Limb (tissue), 2 donors: Measurements from ENCODE around the gene RGL4.

ENCODE experiments used
- DNase-seq, 2 donors: peaks; one replicate each; pipeline ENCODE4 v3.0.0-alpha.2; 2016; ENCODE audit errors: extremely low spot score in 2 of 2

The RGL4 gene

DNA sequence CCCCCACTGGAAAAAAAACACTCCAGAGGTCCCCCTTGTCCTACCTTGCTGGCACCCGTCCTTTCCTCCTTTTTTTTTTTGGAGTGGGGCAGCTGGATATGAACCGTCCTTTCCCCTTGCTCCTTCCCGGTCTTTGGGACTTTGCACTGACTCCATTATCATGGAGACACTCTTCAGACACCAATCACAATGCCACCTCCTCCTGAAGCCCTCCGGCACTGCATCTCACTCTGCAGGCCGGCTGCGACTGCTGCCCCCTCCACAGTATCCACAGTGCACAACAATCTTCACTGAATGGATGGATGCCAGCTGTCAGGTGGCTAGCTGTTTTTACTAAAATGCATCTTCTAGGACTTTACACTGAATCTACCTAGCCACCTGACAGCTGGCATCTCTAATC lies 12.7 kb upstream of the RGL4 start:
- DNase-seq, result no peak

DNA sequence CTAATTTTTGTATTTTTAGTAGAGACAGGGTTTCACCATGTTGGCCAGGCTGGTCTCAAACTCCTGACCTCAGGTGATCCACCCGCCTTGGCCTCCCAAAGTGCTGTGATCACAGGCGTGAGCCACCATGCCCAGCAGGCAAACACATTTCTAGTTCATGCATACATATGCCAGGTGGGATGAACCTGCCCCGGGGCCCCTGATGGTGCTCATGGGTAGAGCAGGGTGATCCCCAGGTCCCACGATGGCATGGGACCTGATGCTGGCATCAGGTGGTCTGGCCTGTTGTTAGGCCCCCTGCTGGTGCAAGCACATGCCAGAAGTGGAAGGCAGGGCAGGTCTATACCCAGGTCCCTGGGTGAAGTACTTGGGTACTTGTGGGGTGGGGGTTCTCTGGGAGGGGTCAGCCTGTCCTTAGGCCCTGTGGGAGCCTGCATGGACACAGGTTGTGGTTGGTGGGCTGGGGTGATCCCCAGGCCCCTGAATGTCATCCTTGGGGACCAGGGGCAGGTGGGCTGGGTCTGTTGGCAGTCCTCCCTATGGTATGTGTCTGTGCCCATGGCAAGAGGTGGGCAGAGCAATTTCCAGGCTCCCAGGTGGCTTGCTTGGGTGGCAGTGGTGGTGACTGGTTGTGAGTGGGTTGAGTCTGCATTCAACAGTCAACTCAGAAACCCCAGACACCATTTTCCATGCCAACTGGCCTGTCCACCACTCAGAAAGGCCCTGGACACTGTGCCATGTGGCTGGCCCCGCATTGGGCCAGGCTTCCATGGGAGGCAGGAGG lies 9.6 kb upstream of the RGL4 start:
- DNase-seq, result no peak

DNA sequence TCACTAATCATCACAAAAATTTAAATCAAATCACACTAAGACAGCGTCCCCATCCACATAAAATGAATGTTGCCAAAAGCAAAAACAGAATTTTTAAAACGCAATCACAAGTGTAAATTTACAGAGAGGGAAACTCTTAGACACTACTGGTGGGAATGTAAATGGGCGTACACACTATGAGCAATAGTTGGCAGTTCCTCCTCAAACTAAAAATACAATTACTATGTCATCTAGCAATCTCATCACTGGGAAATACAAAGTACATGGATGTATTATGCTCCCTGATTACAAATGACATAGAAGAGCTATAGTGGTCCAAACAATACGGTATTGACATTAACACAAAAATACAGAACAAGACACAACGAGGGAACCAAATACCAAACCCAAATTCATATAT lies 8.7 kb upstream of the RGL4 start:
- no peak for DNase-seq

DNA sequence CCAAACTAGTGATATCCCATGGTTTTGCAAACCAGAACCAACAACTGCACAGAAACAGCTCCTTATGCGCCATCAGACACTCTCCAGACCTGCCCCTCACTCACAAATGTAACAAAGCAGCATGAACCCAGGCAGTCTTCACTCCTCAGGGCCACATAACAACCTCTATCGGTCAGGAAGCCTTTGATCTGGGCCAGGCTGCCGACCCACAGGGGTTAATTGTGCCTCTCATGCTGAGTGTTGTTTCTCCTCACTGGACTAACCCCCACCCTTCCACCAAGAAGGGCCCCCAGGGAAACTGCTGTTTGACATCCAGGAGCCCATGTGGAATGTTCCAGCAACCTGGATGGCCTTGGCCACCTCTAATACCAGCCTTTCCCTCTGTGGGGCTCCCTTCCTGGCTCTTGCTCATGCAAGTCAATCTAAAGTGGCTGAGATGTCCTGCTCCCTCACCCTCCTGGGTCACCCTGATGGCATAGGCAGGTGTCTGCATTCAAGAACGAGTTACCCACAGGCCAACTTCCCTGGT lies 7.9 kb upstream of the RGL4 start:
- no peak for DNase-seq

DNA sequence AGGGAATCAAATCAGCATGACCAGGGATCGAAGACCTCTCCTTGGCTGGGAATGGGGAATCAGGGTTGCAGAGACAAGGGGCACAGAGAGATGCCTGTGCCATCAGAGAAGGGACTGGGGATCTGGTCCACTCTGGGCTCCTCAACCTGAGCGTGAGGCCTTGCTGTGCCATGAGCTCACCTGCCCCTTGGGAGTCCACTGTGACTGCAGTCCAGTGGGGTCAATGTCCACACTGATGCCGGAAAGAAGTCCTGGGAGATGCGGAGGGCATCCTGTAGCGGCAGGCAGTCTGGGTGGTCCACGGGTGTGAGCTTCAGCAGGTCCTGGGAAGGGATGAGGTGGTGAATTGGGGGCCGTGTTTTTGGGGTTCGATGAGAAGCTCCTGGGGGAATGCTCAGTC lies 7.3 kb upstream of the RGL4 start:
- DNase-seq, result no peak

DNA sequence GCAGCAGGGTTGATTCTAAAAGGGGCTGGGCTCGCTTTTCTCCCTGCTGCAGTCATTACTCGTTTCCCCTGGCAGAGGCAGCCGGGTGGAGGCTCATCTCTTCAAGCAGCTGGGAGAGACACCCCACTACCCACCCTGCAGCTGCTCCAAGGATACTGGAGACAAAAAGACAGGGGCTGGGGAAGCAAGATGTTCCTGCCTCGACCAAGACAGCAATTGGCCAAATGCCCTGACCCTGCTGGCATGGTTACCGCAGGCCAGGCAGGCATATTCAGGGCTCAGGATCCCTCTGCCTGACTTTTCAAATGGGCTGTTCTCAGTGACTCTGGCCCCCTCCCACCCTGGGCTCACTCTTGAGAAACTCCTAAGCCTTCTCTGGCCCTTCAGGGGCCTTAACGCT lies 6.8 kb upstream of the RGL4 start:
- DNase-seq, result no peak

DNA sequence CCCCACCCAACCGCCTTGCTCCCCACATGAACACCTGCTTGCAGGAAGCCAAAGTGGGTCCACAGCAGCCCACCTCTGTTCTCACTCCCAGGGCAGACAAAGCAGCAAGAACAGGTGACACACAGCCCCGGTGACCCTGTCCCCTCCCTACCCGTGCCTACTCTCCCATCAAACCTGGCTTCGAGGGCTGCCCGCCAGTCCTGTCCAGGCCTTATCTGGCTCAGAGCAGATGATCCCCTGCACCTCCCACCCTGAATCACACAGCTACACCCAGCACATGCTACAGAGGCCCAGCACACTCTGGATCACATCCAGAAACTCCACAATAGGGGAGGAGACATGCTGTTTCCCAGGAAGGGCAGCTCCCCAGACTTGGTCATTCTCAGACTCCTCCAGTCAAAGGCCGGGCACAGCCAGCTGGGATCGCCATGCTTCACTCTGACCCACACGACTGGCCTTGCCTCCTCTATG lies 6.2 kb upstream of the RGL4 start:
- no peak for DNase-seq

DNA sequence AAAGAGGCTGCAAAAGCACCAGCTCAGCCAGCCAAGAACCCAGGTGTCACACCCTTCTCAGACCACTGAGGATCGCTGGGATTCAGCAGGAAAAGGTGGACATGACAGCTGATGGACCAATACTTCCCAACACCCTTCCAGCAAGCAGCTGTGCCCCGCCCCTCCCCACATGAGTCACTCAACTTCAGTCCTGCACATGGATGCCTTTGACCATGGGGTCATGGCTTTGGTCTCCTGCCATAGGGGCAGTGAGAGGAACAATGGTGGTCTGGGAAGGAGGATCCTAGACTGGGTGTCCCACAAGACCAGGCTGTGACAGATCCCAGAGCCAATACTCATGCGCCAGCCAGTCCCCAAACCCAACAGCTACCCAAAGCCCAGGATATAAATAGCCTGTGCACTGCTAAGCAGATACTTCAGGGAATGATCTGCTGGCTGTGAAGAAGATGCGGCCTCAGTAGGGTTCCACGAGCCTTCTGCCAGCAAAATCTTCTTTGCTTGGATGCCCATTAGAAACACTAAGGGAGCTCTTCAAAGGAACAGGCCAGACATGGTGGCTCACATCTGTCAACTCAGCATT lies 5.5 kb upstream of the RGL4 start:
- DNase-seq, result no peak

DNA sequence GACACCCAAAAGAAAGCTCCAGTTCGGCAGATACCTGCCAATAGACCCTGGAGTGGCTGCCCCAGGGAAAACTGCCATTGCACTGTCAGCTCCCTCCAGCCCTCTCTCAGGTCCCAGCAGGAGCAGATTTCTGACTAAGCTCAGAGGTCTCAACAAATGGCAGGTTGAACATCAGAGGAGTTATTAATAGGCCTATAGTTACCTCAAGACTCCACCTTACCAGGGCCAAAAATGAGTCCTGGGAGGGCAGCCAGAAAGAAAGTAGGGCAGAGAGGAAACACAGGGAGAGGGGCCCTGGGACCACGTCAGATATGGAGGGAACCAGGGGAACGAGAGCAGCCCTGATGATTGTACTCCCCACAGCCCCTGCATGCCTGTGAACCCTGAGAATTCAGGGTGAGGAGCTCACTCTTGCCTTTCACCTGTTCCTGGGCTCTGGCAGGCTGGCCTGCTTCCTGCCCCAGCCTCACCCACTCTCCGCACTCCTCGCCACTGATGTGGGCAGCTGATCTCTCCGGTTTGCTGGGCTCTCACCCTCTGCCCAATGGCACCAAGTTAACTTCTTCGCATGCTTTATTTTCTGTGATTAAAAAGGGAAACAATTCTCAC lies 4.3 kb upstream of the RGL4 start:
- no peak for DNase-seq

DNA sequence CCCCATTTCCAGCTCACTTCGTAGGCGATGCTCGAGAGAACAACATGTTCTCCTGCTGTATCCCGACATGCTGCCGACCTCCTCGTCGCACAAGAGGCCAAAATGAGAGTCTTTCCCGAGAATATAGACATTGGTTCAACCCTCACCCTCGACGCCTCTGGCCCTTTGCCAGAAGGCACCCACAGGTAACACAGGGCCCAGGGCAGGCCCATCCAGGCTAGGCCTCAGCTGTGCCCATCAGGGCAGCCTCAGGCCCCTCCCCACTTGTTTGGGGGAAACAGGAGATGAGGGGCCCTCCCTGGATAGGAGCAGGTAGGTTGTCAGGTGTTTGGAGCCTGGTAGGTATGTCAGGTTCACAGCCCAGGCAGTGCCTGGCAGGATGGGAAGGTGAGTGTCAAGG lies 2.7 kb upstream of the RGL4 start:
- DNase-seq, result no peak

DNA sequence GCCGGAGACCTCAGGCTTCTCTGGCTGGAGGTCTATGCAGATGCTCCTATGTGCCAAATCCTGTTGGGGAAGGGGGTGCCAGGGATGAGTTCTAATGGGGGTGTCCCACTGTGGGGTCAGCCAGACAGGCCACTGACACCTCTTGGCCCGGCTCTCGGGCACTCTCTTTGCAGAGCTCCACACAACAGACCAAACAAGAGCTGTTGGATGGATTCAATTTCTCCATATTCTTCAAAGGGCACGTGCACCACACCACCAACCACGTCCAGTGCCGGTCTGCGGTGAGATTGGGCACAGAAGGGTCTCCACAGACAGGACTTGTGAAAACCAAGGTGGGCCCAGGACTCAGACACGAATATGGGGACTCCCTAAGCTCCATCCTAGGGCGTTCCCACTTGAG lies 2.2 kb upstream of the RGL4 start:
- no peak for DNase-seq

DNA sequence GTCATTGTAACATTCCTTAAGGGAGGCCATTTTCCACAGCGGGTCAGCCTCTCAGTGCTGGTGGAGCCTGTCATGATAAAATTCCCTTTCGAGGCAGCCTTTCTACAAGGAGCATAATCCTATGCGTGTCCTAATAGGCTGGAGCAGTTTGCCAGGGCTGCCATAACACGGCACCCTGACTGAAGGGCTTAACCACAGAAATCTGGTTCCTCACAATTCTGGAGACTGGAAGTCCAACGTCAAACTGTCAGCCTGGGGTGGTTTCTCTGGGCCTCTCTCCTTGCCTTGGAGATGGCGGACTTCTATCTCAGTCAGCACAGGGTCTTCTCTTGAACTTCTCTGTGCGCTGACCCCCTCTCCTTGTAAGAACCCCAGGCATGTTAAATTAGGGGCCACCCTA lies 1.4 kb upstream of the RGL4 start:
- DNase-seq, result no peak

DNA sequence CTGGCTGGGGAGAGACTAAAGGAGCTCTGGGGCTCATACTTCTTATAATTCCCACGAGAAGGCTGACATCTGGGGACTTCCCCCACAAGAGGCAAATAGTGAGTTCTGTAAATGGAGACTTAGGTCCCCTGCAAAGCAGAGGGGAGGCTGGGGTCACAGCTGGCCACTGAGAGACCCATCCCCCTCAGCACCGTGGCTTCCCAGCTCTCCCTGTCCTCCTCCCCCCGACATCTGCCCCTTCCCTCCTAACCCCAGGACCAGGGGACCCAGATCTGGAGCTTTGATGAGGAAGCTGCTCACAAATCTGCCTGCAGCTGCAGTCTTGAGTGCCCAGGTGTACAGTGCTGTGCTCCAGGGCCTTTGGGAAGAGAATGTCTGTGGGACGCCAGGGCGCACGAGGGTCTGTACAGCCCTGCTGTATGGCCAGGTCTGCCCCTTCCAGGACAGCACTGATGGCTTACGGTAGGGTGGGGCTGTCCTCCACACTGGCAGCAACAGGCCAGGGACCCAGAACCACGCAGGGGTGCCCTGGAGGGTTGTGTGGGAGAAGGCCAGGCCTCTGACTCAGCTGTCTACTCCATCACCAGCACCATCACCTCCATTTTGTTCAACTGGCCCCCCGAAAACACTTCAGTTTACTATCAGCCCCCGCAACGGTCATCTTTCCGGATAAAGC lies 1.1 kb downstream of the RGL4 start:
- DNase-seq, result no peak

DNA sequence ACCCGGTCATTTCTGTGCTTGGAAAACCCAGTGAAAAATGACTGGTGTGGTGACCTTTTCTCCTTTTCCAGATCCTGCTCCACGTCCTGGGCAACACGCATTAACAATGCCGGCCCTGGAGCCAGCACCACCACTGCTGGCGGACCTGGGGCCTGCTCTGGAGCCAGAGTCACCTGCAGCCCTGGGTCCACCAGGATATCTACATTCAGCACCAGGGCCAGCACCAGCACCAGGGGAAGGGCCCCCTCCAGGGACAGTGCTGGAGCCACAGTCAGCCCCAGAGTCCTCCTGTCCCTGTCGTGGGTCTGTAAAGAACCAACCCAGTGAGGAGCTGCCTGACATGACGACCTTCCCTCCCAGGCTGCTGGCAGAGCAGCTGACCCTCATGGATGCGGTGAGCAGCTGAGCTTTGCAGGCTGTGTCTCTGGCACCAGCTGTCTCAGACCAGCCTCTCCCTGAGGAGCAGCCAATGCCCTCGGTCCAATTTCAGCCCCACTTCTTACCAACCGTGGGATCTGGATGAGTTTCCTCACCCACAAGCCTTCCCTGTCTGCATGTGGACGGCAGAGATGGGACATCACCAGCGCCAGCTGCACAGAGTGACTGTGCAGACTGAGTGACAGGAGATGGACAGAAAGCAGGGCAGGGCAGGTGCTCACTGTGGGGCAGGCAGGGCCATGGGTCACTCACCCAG lies 1.9 kb downstream of the RGL4 start:
- no peak for DNase-seq

DNA sequence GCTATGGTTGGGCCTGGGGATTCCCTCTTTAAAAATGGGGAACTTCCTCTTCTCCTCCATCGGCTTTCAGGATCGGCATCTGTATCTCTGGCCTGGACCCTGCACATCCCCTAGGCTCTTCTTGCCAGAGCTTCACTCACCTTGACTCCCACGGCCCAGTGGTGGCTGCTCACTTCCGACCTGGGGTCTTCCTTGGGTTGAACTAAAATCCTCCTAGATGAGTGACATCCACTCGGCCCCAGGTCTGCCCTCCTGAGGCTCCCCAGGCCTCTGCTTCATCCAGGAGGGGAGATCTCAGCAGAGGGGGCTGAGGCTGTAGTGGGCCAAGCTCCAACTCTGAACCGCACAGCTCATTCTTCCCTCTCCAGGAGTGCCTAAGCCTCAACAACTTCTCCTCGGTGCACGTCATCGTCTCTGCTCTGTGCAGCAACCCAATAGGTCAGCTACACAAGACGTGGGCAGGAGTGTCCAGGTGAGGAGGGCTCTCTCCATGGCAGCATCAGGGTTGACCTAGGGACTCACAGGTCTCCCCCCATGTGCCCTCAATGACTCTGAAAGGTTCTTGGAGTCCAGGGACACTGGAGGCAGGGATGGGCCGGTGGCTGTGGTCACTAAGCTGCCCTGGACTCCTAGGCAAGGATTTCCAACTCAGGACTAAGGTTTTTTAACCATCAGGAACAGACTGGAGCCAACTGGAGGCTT lies 3.3 kb downstream of the RGL4 start:
- no peak for DNase-seq

DNA sequence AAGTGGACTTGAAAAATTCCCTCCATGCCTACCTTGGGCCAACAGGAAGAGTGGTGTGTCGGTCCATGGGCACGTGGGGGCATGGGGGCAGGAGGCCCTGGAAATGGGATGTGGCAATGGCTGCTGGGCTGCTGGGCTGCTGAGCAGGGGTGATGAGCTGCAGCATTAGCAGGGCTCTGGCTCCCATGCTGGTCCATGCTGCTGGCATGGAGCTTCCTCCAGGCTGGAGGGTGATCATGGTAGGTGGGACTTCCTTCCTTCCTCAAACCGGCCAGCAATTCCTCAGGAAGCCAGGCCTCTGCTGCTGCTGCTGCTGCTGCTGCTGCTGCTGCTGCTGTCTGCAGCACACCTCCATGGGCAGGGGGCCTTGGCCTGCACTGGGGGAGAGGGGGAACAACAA lies 4.3 kb downstream of the RGL4 start:
- DNase-seq, result no peak

DNA sequence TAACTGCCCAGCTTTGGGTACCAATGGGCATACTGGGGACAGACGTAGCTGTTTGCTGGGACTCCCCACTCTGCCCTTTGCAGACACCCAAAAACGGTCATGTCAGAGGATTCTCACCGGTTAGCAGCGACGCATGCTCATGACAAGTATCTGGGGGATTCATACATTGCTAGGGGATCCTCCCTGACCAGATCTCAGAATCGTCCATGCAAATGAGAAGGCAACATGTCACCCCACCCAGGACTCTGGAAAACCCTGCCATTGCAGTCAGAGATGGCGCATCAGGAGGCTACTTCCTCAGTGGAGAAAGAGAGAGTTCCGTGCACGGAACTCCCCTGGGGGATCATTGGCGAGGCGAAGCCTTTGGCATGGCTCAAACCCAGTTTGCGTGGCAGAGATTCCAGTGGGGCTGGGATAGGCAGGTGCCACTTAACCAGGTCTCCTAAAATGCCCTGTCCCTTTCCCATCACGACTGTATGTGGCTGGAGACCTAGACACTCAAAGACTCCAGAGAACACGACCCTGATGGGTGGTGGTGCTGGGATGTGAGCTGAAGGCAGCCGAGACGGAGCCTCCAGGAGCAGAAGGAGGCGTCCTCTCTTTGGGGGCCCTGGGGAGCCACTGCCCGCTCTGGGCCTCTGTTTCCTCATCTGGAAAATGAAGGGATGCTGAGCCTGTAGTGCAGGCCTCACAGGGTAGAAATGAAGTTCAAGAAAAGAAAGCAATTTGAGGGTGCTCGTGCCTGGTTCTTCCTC lies 4.9 kb downstream of the RGL4 start:
- no peak for DNase-seq

DNA sequence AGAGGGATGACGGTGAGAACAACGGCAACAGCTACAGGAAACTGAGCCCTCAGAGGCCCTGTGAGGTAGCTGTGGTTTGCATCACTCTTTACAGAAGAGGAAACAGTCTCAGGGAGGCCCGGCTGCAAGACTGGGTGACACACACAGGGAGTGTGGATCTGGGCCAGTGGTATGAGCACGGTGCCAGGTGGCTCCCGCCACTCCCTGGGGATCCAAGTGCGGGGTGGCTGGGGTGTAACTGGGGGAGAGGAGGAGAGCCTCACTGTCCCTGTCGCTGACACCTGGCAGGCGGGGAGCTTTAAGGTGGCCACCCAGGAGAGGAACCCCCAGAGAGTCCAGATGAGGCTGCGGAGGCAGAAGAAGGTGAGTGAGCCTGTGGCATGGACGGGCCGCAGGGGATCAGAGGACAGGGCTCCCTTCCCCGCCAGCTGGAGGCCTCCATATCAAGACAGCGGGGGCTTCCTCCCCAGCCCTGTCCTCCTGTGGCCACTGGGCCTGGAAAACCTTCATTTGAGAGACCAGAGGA lies 5.6 kb downstream of the RGL4 start:
- DNase-seq, result no peak

DNA sequence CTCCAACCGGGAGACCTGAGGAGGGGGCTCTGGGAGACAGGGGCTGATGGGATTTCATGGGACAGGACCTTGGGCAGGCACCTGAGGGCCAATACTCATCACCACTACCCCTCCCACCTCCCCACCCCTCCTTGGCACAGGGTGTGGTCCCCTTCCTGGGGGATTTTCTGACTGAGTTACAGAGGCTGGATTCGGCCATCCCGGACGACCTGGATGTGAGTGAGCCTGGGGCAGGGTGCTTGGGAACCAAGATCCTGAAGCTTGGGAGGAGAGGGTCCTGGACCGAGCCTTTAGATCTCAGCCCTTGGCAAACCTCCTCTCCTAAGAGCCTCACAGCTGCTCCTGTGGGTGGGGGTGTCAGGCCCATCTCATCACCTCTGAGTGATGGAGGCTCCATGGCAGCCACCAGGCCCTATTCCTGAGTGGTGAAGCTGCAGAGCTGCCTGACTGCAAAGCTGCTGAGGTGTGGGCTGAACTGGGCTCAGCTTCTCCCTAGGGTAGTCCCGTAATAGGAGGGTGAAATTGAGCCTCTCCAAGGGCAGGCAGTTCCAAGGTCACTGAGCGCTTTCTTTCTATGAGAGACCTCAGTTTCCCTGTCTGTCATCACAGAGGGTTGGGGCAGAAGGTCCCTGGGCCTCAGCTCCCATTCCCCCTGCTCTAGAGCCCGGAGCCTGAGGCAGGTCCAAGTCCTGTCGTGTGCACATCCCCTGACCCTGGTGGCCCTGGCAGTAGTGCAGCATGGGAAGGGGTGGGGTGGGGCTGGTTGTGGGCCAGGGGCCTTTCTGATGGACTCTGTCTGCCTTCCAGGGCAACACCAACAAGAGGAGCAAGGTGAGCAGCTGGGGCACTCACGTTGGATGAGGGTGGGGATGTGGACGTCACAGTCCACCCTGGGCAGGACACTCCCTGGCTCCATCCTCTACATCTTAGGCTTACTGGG lies 6.5 kb downstream of the RGL4 start:
- no peak for DNase-seq
